GM15510 (cell line): ENCODE results near the gene GAS2L2.

Experiments used
- POLR2A ChIP-seq: IDR thresholded peaks from 3 replicates; pipeline ENCODE4 v1.6.1; 2011; ENCODE audit warnings: borderline replicate concordance; ENCODE audit not compliant: insufficient read length; ENCODE audit errors: extremely low read depth

The GAS2L2 gene

DNA sequence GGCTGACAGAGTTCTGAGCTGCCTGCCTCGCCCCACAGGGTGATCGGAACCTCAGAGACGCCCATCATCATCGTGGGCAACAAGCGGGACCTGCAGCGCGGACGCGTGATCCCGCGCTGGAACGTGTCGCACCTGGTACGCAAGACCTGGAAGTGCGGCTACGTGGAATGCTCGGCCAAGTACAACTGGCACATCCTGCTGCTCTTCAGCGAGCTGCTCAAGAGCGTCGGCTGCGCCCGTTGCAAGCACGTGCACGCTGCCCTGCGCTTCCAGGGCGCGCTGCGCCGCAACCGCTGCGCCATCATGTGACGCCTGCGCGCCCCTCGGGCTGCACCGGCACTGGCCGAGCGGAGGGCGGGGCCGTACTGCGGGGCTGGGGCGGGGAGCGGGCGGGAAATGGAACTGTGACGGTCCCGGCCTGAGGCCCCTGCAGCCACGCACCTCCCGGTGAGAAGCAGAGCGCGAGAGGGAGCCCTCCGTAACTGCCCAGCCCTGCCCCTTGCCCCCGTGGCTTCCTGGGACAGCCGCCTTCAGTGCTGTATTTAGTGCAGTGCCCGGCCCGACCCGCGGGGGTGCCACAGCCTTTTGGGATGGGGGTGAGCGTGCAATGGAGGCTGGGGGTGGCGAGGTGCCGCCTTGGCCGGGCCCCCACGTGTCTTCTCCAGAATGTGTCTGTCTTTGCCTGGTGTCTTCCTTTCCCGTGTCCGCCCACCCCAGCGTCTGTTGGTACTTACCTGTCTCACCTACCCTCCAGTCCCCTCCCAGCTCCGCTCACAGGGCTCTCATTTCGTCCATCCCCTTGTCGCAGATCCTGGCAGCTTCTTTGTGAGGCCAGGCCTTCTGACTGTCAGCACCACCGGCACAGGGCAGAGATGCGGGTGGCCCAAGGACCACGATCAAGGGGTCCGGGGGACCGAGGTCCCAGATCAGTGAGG, 11.8 kb downstream of the GAS2L2 start:
- no peak for TF ChIP-seq POLR2A

GRCh38 chr17:35740216-35740615, 12.8 kb downstream of the GAS2L2 start:
- TF ChIP-seq POLR2A, result no peak

- TF ChIP-seq POLR2A, result no peak
Observed at GRCh38 chr17:35738519-35739133, 14.4 kb downstream of the GAS2L2 start.

DNA sequence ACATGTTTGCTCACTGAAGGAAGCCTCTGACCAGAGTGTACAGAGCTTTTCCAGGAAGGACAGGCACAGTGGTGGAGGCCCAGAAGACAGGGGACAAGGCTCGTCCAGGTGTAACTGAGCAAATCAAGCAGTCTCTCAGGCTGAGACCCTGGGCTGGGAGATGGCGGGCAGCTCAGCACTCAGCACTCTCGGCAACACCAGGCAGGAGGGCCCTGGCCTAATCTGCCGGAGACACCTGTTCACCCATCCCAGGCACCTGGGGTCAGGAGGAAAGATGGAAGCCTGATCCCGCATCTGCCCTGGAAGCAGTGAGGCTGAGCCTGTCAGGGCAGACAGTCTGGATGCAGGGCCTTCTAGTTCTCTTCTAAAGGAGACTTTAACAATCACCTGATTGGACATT, 16.8 kb downstream of the GAS2L2 start:
- no peak for TF ChIP-seq POLR2A

GRCh38 chr17:35735036-35735805, 17.8 kb downstream of the GAS2L2 start:
- TF ChIP-seq POLR2A, result no peak

GRCh38 chr17:35734396-35734795, 18.6 kb downstream of the GAS2L2 start:
- TF ChIP-seq POLR2A, result no peak

DNA sequence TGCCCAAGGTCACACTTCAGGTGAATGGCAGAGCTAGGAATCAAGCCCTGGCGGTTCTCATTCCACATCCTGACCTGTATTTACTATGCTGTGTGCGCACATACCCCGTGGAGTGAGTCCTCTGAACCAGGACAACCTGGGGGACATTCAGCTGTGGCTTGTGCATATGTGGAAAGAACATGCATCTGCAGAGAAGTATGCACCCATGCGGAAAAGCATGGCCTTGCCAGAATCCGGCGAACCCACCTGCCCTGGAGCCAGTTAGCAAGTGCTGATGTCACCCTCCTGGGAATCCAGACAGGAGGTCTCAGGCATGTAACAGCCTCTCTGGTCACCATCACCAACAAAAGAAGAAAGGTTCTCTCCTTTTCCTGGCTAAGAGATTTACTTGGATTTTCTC, 19.7 kb downstream of the GAS2L2 start:
- TF ChIP-seq POLR2A, result no peak

- TF ChIP-seq POLR2A, result no peak
Observed at GRCh38 chr17:35732806-35733136, 20.3 kb downstream of the GAS2L2 start.

- no peak for TF ChIP-seq POLR2A
Observed at GRCh38 chr17:35731917-35732805, 20.9 kb downstream of the GAS2L2 start.

- no peak for TF ChIP-seq POLR2A
Observed at GRCh38 chr17:35731239-35731916, 21.7 kb downstream of the GAS2L2 start, which contains the start of gene RASL10B. Gene RASL10B, plus strand, starts transcription at chr17:35731639. Its CDS starts 3,546 bp downstream, at chr17:35735185.

DNA sequence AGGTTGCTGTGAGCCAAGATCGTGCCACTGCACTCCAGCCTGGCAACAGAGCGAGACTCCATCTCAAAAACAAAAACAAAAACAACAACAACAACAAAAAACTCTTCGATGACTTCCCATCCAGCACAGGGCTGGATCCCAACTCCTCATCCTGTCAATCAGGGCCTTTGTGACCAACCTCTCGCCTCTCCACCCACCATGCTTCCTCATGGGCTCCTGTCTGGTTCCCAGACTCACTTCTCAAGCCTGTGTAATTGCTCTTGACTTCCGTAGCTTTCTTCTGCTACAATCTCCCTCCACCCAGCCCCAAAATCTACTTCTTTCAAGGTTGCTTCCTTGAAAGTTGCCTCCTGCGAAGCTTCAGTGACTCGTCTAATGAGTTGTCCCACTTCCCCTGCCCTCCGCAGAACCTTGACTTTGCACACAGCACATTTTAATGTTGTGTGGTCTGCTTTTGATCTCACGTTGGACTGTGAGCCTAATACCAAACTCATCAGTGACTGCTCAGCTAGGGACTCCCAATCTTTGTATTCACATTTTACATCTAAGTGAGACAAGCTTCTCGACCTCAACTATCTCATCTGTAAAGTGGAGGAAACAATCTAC, 22.5 kb downstream of the GAS2L2 start:
- no peak for TF ChIP-seq POLR2A

DNA sequence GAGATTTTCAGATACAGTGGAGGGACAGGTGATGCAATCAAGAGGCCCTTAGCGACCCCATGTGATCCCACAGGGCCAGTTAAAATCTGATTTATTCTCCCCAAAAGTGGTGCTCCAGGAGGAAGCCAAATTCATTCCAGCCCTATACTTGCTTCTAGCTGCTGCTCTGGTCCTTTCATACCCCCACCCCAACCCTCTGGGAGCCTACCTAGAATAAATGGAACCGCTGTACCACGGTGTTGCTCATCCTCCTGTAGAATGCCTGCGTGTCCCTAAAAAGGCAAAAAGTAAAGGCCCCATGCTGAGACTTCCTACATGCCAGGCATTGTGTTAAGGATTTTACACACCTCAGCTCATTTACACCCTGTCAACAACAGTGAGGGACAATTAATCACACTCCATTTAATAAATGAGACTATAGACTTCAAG, 23.6 kb downstream of the GAS2L2 start:
- no peak for TF ChIP-seq POLR2A

DNA sequence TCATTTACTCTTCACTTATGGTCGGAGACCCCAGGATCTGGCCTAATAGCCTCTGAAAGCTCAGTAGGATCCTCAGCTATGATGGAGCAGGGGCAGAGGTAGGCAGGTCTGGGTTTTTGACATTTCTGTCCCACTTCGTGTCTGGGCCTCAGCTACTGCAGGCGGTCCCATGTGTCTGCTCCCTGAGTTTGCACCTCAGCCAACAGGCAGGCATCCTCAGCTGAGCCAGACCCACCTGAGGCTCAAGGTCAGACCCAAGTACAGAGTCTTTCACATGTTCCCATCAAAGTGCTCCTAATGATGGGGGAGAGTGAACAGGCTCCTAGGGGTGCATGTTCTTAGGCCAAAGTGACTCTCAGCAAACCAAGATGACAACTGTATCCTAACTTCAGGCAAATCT, 24.5 kb downstream of the GAS2L2 start:
- TF ChIP-seq POLR2A, result no peak
